ENCODE results near the gene NET1. TPM values are rescaled to one million over a fixed set of nuclear protein-coding genes. Genes with fewer than 3 reads are reported as not detected.

NET1 gene
- total and polyA plus RNA-seq, 8 donors: 50.2 to 246 (median 84.6) TPM

DNA sequence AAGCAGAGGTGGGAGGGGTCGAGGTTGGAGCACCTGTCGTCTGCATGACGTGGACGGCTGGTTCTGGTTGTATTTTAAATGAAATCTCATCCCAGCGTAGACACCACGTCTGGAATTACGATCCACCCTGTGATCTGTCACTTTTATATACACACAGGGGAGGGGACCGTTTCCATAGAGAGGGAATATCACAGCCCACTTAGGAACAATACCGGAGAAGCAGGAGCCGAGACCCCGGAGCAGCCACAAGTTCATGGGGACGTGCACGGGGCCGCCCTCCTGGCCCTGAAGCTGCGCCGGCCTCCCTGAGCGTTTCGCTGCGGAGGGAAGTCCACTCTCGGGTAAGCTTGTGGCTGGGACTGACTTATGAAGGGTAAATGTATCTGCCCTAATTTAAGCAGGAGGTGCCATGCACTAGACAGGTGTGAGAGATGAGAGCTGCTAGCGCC is 47.4 kb upstream of the NET1 start, which contains the start of gene UCN3:
Gene UCN3 (plus strand): TSS at position 77 of the 449 bp plus-strand sequence. CDS start 8,755 bp downstream, outside the sequence.
- Histone ChIP-seq H3K4me1 (peaks cover 0 to 18% (median 9%) of the 10 kb centered on the region in 4 donors), H3K27me3 (peaks cover 0 to 24% (median 0%) of the 10 kb centered on the region in 3 donors), H3K36me3 (no peaks in the 10 kb centered on the region), H3K4me3 (peak within 1 kb of the TSS in 1 of 4 donors; percentile 9), H3K9me3 (no peaks in the 10 kb centered on the region), H3K27ac (no peak within 1 kb of the TSS)
- no peak for TF ChIP-seq EP300 (IDR thresholded peaks at IDR 0.05)
- TF ChIP-seq POLR2A (IDR thresholded peaks at IDR 0.05): no peak
- no peak for TF ChIP-seq POLR2AphosphoS5 (IDR thresholded peaks at IDR 0.05)
- TF ChIP-seq CTCF (IDR thresholded peaks at IDR 0.05): no peak
- intact Hi-C loops (cut with DNase I; ENCODE audit: low total_unique reads): no loop called here
- 43 to 69% (median 48%) methylated on average over 21 of the region's 21 CpGs for WGBS, 5 donors
- peak in 1 of 2 donors; percentile 12 for DNase-seq

GRCh38 chr10:5365928-5366327 is 46.4 kb upstream of the NET1 start:
- H3K4me3 ChIP-seq: peak overlapping the region in 1 of 4 donors; percentile 9
- H3K27ac ChIP-seq: no peak overlapping the region
- 23 to 28% (median 27%) methylated on average over 5 of the region's 5 CpGs for WGBS, 5 donors
- H3K9me3 ChIP-seq: no peaks in the 10 kb centered on the region
- DNase-seq: no peak
- TF ChIP-seq POLR2AphosphoS5 (IDR thresholded peaks at IDR 0.05): no peak
- TF ChIP-seq EP300 (IDR thresholded peaks at IDR 0.05): no peak
- TF ChIP-seq POLR2A (IDR thresholded peaks at IDR 0.05): no peak
- TF ChIP-seq CTCF (IDR thresholded peaks at IDR 0.05): no peak
- H3K36me3 ChIP-seq: no peaks in the 10 kb centered on the region
- peaks cover 0 to 24% (median 0%) of the 10 kb centered on the region in 3 donors for H3K27me3 ChIP-seq
- peaks cover 0 to 18% (median 9%) of the 10 kb centered on the region in 4 donors for H3K4me1 ChIP-seq
- intact Hi-C loops (cut with DNase I; ENCODE audit: low total_unique reads): no loop called here

DNA sequence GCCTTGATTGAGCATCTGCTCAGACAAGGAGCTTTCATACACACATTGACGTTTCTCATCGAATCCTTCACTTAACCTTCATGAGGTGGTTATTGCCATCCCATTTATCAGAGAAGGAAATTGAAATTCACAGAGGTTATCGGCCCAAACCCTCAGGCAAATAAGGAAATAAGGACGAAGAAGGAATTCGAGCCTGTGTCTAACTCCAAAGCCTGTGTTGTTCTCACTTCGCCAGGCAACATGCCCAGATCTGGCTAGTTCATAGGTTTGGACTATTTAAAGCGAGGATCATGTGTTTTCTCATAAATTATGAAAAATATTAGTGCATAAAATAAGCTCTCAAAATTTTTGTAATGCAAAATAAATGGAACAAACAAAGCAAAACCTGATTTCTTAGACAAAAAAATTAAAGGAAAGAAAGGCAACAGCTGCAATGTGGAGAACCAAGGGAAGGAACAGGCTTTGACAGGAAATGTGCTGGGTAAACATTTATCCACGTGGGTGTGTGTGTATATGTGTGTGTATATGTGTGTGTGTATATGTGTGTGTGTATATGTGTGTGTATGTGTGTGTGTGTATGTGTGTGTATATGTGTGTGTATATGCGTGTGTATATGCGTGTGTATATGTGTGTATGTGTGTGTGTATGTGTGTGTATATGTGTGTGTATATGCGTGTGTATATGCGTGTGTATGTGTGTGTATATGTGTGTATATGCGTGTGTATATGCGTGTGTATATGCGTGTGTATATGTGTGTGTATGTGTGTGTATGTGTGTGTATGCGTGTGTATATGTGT is 42.8 kb upstream of the NET1 start:
- 53 to 63% (median 54%) methylated on average over 8 to 16 of the region's 16 CpGs for WGBS, 5 donors
- Histone ChIP-seq H3K27me3 (peaks cover 0 to 10% (median 0%) of the 10 kb centered on the region in 3 donors), H3K4me3 (no peak overlapping the region), H3K36me3 (no peaks in the 10 kb centered on the region), H3K4me1 (peaks cover 0 to 18% (median 9%) of the 10 kb centered on the region in 4 donors), H3K9me3 (no peaks in the 10 kb centered on the region), H3K27ac (peak overlapping the region in 3 of 5 donors; percentile 2 to 39 (median 10))
- no peak for TF ChIP-seq CTCF (IDR thresholded peaks at IDR 0.05)
- peak in 2 of 3 donors; percentile 33 to 46 for TF ChIP-seq POLR2AphosphoS5 (IDR thresholded peaks at IDR 0.05)
- intact Hi-C loops (cut with DNase I; ENCODE audit: low total_unique reads): no loop called here
- peak; percentile 25 to 68 for DNase-seq

DNA sequence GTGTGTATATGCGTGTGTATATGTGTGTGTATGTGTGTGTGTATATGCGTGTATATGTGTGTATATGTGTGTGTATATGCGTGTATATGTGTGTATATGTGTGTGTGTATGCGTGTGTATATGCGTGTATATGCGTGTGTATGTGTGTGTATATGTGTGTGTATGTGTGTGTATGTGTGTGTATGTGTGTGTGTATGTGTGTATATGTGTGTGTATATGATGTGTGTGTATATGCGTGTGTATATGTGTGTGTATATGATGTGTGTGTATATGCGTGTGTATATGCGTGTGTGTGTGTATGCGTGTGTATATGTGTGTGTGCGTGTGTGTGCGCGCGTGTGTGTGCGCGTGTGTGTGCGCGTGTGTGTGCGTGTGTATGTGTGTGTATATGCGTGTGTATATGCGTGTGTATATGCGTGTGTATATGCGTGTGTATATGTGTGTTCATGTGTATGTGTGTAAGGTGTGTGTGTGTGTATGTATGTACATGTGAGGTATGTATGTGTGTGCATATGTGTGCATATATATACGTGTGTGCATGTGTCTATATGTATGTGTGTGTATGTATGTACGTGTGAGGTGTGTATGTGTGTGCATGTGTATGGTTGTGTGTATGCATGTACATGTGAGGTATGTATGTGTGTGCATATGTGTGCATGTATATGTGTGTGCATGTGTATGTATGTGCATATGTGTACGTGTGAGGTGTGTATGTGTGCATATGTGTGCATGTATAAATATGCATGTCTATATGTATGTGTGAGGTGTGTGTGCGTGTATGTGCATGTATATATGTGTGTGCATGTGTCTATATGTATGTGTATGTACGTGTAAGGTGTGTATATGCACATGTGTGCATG is 41.6 kb upstream of the NET1 start:
- Histone ChIP-seq H3K27ac (no peak overlapping the region), H3K4me3 (no peak overlapping the region), H3K36me3 (no peaks in the 10 kb centered on the region), H3K9me3 (no peaks in the 10 kb centered on the region), H3K27me3 (no peaks in the 10 kb centered on the region), H3K4me1 (peaks cover 0 to 13% (median 9%) of the 10 kb centered on the region in 4 donors)
- no peak for DNase-seq
- TF ChIP-seq POLR2AphosphoS5 (IDR thresholded peaks at IDR 0.05): no peak
- no peak for TF ChIP-seq CTCF (IDR thresholded peaks at IDR 0.05)
- TF ChIP-seq POLR2A (IDR thresholded peaks at IDR 0.05): no peak
- no peak for TF ChIP-seq EP300 (IDR thresholded peaks at IDR 0.05)
- intact Hi-C loops (cut with DNase I; ENCODE audit: low total_unique reads): no loop called here
- 64 to 93% (median 81%) methylated on average over 21 to 28 of the region's 28 CpGs for WGBS, 5 donors

Measured in stomach (tissue), 9 donors.